ENCODE measurements around the gene UBE2J2. TPM values are rescaled to one million over a fixed set of nuclear protein-coding genes. Genes with fewer than 3 reads are reported as not detected.

UBE2J2 gene
- total RNA-seq, 1 donor from 2014 or later: 65.1 TPM

- H3K27ac Mint-ChIP-seq (ENCODE audit: unreplicated experiment): no peak overlapping the region
- no peak for DNase-seq (ENCODE audit: extremely low spot score, unreplicated experiment)
- peaks cover 25% of the 10 kb centered on the region for H3K4me1 Mint-ChIP-seq (ENCODE audit: unreplicated experiment)
- peaks cover 35% of the 10 kb centered on the region for H3K36me3 Mint-ChIP-seq (ENCODE audit: unreplicated experiment)
- no peak overlapping the region for H3K4me3 Mint-ChIP-seq (ENCODE audit: unreplicated experiment)
- H3K9me3 Mint-ChIP-seq (ENCODE audit: unreplicated experiment): no peaks in the 10 kb centered on the region
- no peaks in the 10 kb centered on the region for H3K27me3 Mint-ChIP-seq (ENCODE audit: unreplicated experiment)
- TF ChIP-seq CTCF (IDR thresholded peaks at IDR 0.05): no peak
Observed at GRCh38 chr1:1259540-1259939, 14.1 kb downstream of the UBE2J2 start.

- Mint-ChIP-seq H3K9me3 (ENCODE audit: unreplicated experiment) (no peaks in the 10 kb centered on the region), H3K27me3 (ENCODE audit: unreplicated experiment) (no peaks in the 10 kb centered on the region), H3K4me1 (ENCODE audit: unreplicated experiment) (peaks cover 21% of the 10 kb centered on the region), H3K4me3 (ENCODE audit: unreplicated experiment) (no peak overlapping the region), H3K36me3 (ENCODE audit: unreplicated experiment) (peaks cover 35% of the 10 kb centered on the region), H3K27ac (ENCODE audit: unreplicated experiment) (no peak overlapping the region)
- DNase-seq (ENCODE audit: extremely low spot score, unreplicated experiment): no peak
- TF ChIP-seq CTCF (IDR thresholded peaks at IDR 0.05): no peak
Observed at GRCh38 chr1:1259119-1259488, 14.6 kb downstream of the UBE2J2 start.

- Mint-ChIP-seq H3K9me3 (ENCODE audit: unreplicated experiment) (no peaks in the 10 kb centered on the region), H3K4me3 (ENCODE audit: unreplicated experiment) (no peak overlapping the region), H3K36me3 (ENCODE audit: unreplicated experiment) (peaks cover 39% of the 10 kb centered on the region), H3K27ac (ENCODE audit: unreplicated experiment) (no peak overlapping the region), H3K4me1 (ENCODE audit: unreplicated experiment) (peaks cover 15% of the 10 kb centered on the region), H3K27me3 (ENCODE audit: unreplicated experiment) (no peaks in the 10 kb centered on the region)
- DNase-seq (ENCODE audit: extremely low spot score, unreplicated experiment): no peak
- no peak for TF ChIP-seq CTCF (IDR thresholded peaks at IDR 0.05)
Observed at GRCh38 chr1:1256956-1257871, 16.4 kb downstream of the UBE2J2 start.

GRCh38 chr1:1255611-1256010 is 18.0 kb downstream of the UBE2J2 start:
- TF ChIP-seq CTCF (IDR thresholded peaks at IDR 0.05): no peak
- no peaks in the 10 kb centered on the region for H3K9me3 Mint-ChIP-seq (ENCODE audit: unreplicated experiment)
- no peak for DNase-seq (ENCODE audit: extremely low spot score, unreplicated experiment)
- H3K4me1 Mint-ChIP-seq (ENCODE audit: unreplicated experiment): peaks cover 9% of the 10 kb centered on the region
- no peak overlapping the region for H3K27ac Mint-ChIP-seq (ENCODE audit: unreplicated experiment)
- no peaks in the 10 kb centered on the region for H3K27me3 Mint-ChIP-seq (ENCODE audit: unreplicated experiment)
- peaks cover 35% of the 10 kb centered on the region for H3K36me3 Mint-ChIP-seq (ENCODE audit: unreplicated experiment)
- no peak overlapping the region for H3K4me3 Mint-ChIP-seq (ENCODE audit: unreplicated experiment)

- no peak for TF ChIP-seq CTCF (IDR thresholded peaks at IDR 0.05)
- Mint-ChIP-seq H3K27ac (ENCODE audit: unreplicated experiment) (no peak overlapping the region), H3K4me1 (ENCODE audit: unreplicated experiment) (peaks cover 8% of the 10 kb centered on the region), H3K27me3 (ENCODE audit: unreplicated experiment) (no peaks in the 10 kb centered on the region), H3K4me3 (ENCODE audit: unreplicated experiment) (no peak overlapping the region), H3K9me3 (ENCODE audit: unreplicated experiment) (no peaks in the 10 kb centered on the region), H3K36me3 (ENCODE audit: unreplicated experiment) (peaks cover 34% of the 10 kb centered on the region)
- no peak for DNase-seq (ENCODE audit: extremely low spot score, unreplicated experiment)
Observed at GRCh38 chr1:1255078-1255477, 18.6 kb downstream of the UBE2J2 start.

Measured in osteocyte (in vitro differentiated cells).